Lung (tissue), 13 donors: Measurements from ENCODE around the gene DCAF7. TPM values are rescaled to one million over a fixed set of nuclear protein-coding genes. Genes with fewer than 3 reads are reported as not detected.

ENCODE experiments used
- ATAC-seq: fragments of 200-7000 bp; cut with Tn5 transposase; one replicate; pipeline ENCODE4 v1.9.1; 2020; ENCODE audit warnings: moderate number of reproducible peaks; ENCODE audit not compliant: insufficient read depth, low FRiP score
- DNase-seq, 3 donors: peaks; one replicate each; pipeline ENCODE4 v3.0.0-alpha.2; 2013 to 2017
- H3K27ac ChIP-seq, 2 donors: one replicate each; pipeline ENCODE4 v1.5.1; 2013; ENCODE audit warnings: mild to moderate bottlenecking in 2 of 2, moderate library complexity in 2 of 2, control low read depth in 1 of 2, inconsistent platforms in 1 of 2, low read depth in 1 of 2, low read length in 1 of 2
- H3K27me3 ChIP-seq, 3 donors: one replicate each; pipeline ENCODE4 v1.5.1; 2013; ENCODE audit warnings: low read length in 2 of 3; ENCODE audit not compliant: control insufficient read depth in 3 of 3, insufficient read depth in 3 of 3
- H3K36me3 ChIP-seq, 4 donors: one replicate each; pipeline ENCODE4 v1.5.1; 2013; ENCODE audit warnings: low read length in 4 of 4, mild to moderate bottlenecking in 1 of 4, moderate library complexity in 1 of 4; ENCODE audit not compliant: control insufficient read depth in 4 of 4, insufficient read depth in 4 of 4
- H3K4me1 ChIP-seq, 5 donors: one replicate each; pipeline ENCODE4 v1.5.1; 2013; ENCODE audit warnings: low read length in 5 of 5, mild to moderate bottlenecking in 2 of 5, moderate library complexity in 1 of 5; ENCODE audit not compliant: control insufficient read depth in 5 of 5, insufficient read depth in 5 of 5
- H3K4me3 ChIP-seq: one replicate; pipeline ENCODE4 v1.5.1; 2013; ENCODE audit warnings: mild to moderate bottlenecking, control low read depth, moderate library complexity
- H3K9ac ChIP-seq, 2 donors: one replicate each; pipeline ENCODE4 v1.5.1; 2013; ENCODE audit warnings: low read length in 2 of 2, control low read depth in 1 of 2; ENCODE audit not compliant: insufficient read depth in 1 of 2
- H3K9me3 ChIP-seq, 4 donors: one replicate each; pipeline ENCODE4 v1.5.1; 2013; ENCODE audit warnings: low read length in 3 of 4, mild to moderate bottlenecking in 1 of 4, moderate library complexity in 1 of 4; ENCODE audit not compliant: control insufficient read depth in 4 of 4, insufficient read depth in 3 of 4
- CTCF ChIP-seq: IDR thresholded peaks from 2 replicates; pipeline ENCODE4 v1.5.1; 2012; ENCODE audit warnings: mild to moderate bottlenecking; ENCODE audit errors: control extremely low read depth, extremely low read depth
- WGBS, 2 donors: extraction: QIAGEN DNeasy Blood & Tissue Kit; methylation state at CpG; one replicate each; pipeline ENCODE4 v1.1.7; 2013; 5-methylcytosine and 5-hydroxymethylcytosine counted together
- polyA plus RNA-seq, 2 donors: library from polyadenylated mRNA; stranded (reverse); fragments of 200-250 nt; gene quantifications; one replicate each; pipeline ENCODE4 v1.2.1, GENCODE V29; 2013
- small RNA-seq: library from RNA; depleted of rRNA; stranded (forward); fragments of <200 nt; gene quantifications from one replicate; pipeline ENCODE3, GENCODE V24; 2014; ENCODE audit warnings: low replicate concordance
- total RNA-seq, 2 donors: library from RNA; depleted of rRNA in 1 of 2; stranded (reverse); fragments of >200 nt in 1 of 2; gene quantifications; one replicate each; pipeline ENCODE4 v1.2.1, GENCODE V29; 2014 to 2021
- donor health status: control.
- donor health status: control.
- donor health status: Bipolar disorder and iron deficiency.
- donor health status: healthy.
- donor health status: DM: yes; HTN: yes; CAD: no.

DCAF7 gene
- total and polyA plus RNA-seq, 4 donors: 21.7 to 76.6 (median 44.1) TPM

- Histone ChIP-seq H3K27ac (no peak overlapping the region), H3K9ac (no peak overlapping the region), H3K36me3 (peaks cover 5 to 23% (median 13%) of the 10 kb centered on the region in 4 donors), H3K4me3 (no peak overlapping the region), H3K9me3 (peaks cover 0 to 3% (median 0%) of the 10 kb centered on the region in 4 donors), H3K4me1 (peaks cover 0 to 13% (median 0%) of the 10 kb centered on the region in 5 donors), H3K27me3 (no peaks in the 10 kb centered on the region)
- TF ChIP-seq CTCF: no peak
- ATAC-seq (peak; percentile 71), DNase-seq (peak in 2 of 3 donors; percentile 20 to 22)
- 46 to 81% methylated on average over 4 of the region's 4 CpGs for WGBS, 2 donors
These were observed 91.6 kb downstream of the DCAF7 start for GRCh38 chr17:63641692-63642448.

Small RNAs within 50 kb of the gene (small RNA-seq; reads per million reads assigned to genes)
- not detected for gene RNU6-288P

Other genes with a start within 250 kb of the DCAF7 start
- 10 to 100 TPM; 42.4 to 97.9 TPM for gene CYB561, start 104.2 kb upstream of the DCAF7 start, total RNA-seq
- 10 to 100 TPM; 41.2 to 49.2 TPM for gene CYB561, start 104.2 kb upstream of the DCAF7 start, polyA plus RNA-seq
- 10 to 100 TPM; 48.5 to 87.3 TPM for gene ACE, start 73.4 kb upstream of the DCAF7 start, total RNA-seq
- 10 to 100 TPM in 1 of 2 donors, 1 to 10 TPM in 1; 5.5 to 22.1 TPM for gene ACE, start 73.4 kb upstream of the DCAF7 start, polyA plus RNA-seq
- 1 to 10 TPM in 1 of 2 donors, under 1 TPM in 1; 0.55 to 1.6 TPM for gene KCNH6, start 27.1 kb upstream of the DCAF7 start, total RNA-seq
- gene KCNH6, start 27.1 kb upstream of the DCAF7 start, polyA plus RNA-seq: under 1 TPM; 0.05 to 0.06 TPM
- gene TACO1, start 50.4 kb downstream of the DCAF7 start, total RNA-seq: 10 to 100 TPM; 11.1 to 20.7 TPM
- gene TACO1, start 50.4 kb downstream of the DCAF7 start, polyA plus RNA-seq: 10 to 100 TPM; 16.9 to 18.1 TPM
- gene MAP3K3, start 71.9 kb downstream of the DCAF7 start, total RNA-seq: 10 to 100 TPM; 50.1 to 56.3 TPM
- gene MAP3K3, start 71.9 kb downstream of the DCAF7 start, polyA plus RNA-seq: 10 to 100 TPM; 24.5 to 33.0 TPM
- 10 to 100 TPM; 30.1 to 30.8 TPM for gene LIMD2, start 149.6 kb downstream of the DCAF7 start, total RNA-seq
- gene LIMD2, start 149.6 kb downstream of the DCAF7 start, polyA plus RNA-seq: 10 to 100 TPM; 26.4 to 69.5 TPM
- 10 to 100 TPM; 33.7 to 48.8 TPM for gene STRADA, start 191.3 kb downstream of the DCAF7 start, total RNA-seq
- gene STRADA, start 191.3 kb downstream of the DCAF7 start, polyA plus RNA-seq: 10 to 100 TPM; 20.7 to 23.1 TPM
- 10 to 100 TPM; 86.5 to 89.9 TPM for gene CCDC47, start 223.1 kb downstream of the DCAF7 start, total RNA-seq
- 10 to 100 TPM; 29.5 to 78.9 TPM for gene CCDC47, start 223.1 kb downstream of the DCAF7 start, polyA plus RNA-seq
- gene DDX42, start 223.7 kb downstream of the DCAF7 start, total RNA-seq: 100 to 1,000 TPM in 1 of 2 donors, 10 to 100 TPM in 1; 91.8 to 153 TPM
- gene DDX42, start 223.7 kb downstream of the DCAF7 start, polyA plus RNA-seq: 10 to 100 TPM; 47.8 to 59.9 TPM